ENCODE results near the gene POLR3B. TPM values are rescaled to one million over a fixed set of nuclear protein-coding genes. Genes with fewer than 3 reads are reported as not detected.

POLR3B gene
- total RNA-seq, 1 donor from 2014 or later = 9.6 TPM

- Mint-ChIP-seq H3K4me3 (ENCODE audit: unreplicated experiment) (no peak overlapping the region), H3K27ac (ENCODE audit: unreplicated experiment) (no peak overlapping the region)
Observed at GRCh38 chr12:106522708-106523107, 165.2 kb downstream of the POLR3B start.

GRCh38 chr12:106527356-106527755, 169.8 kb downstream of the POLR3B start:
- no peaks in the 10 kb centered on the region for H3K4me1 Mint-ChIP-seq (ENCODE audit: low read depth)
- H3K4me3 Mint-ChIP-seq (ENCODE audit: unreplicated experiment) = no peak overlapping the region
- no peak for DNase-seq (ENCODE audit: low spot score)
- peaks cover 3% of the 10 kb centered on the region for H3K27me3 Mint-ChIP-seq (ENCODE audit: low read depth)
- TF ChIP-seq CTCF (IDR thresholded peaks at IDR 0.05) = no peak
- H3K9me3 Mint-ChIP-seq (ENCODE audit: low read depth) = peaks cover 18% of the 10 kb centered on the region
- no peak overlapping the region for H3K27ac Mint-ChIP-seq (ENCODE audit: unreplicated experiment)
- H3K36me3 Mint-ChIP-seq (ENCODE audit: low read depth) = peaks cover 2% of the 10 kb centered on the region

More at GRCh38 chr12:106522708-106523107, 165.2 kb downstream of the POLR3B start:
- TF ChIP-seq CTCF (IDR thresholded peaks at IDR 0.05) = no peak
- Mint-ChIP-seq H3K4me1 (ENCODE audit: low read depth) (peaks cover 6% of the 10 kb centered on the region), H3K9me3 (ENCODE audit: low read depth) (no peaks in the 10 kb centered on the region), H3K36me3 (ENCODE audit: low read depth) (no peaks in the 10 kb centered on the region), H3K27me3 (ENCODE audit: low read depth) (no peaks in the 10 kb centered on the region)
- no peak for DNase-seq (ENCODE audit: low spot score)

GRCh38 chr12:106541201-106541600, 183.7 kb downstream of the POLR3B start:
- Mint-ChIP-seq H3K36me3 (ENCODE audit: low read depth) (no peaks in the 10 kb centered on the region), H3K27me3 (ENCODE audit: low read depth) (peaks cover 1% of the 10 kb centered on the region), H3K4me3 (ENCODE audit: unreplicated experiment) (no peak overlapping the region), H3K27ac (ENCODE audit: unreplicated experiment) (no peak overlapping the region), H3K9me3 (ENCODE audit: low read depth) (peaks cover 8% of the 10 kb centered on the region), H3K4me1 (ENCODE audit: low read depth) (no peaks in the 10 kb centered on the region)
- no peak for TF ChIP-seq CTCF (IDR thresholded peaks at IDR 0.05)
- no peak for DNase-seq (ENCODE audit: low spot score)

- H3K4me3 Mint-ChIP-seq (ENCODE audit: unreplicated experiment) = no peak overlapping the region
- H3K9me3 Mint-ChIP-seq (ENCODE audit: low read depth) = peaks cover 20% of the 10 kb centered on the region
- peaks cover 26% of the 10 kb centered on the region for H3K27me3 Mint-ChIP-seq (ENCODE audit: low read depth)
- H3K27ac Mint-ChIP-seq (ENCODE audit: unreplicated experiment) = no peak overlapping the region
- DNase-seq (ENCODE audit: low spot score) = no peak
- H3K4me1 Mint-ChIP-seq (ENCODE audit: low read depth) = no peaks in the 10 kb centered on the region
- TF ChIP-seq CTCF (IDR thresholded peaks at IDR 0.05) = no peak
- H3K36me3 Mint-ChIP-seq (ENCODE audit: low read depth) = peaks cover 4% of the 10 kb centered on the region
Observed at GRCh38 chr12:106551410-106551809, 193.9 kb downstream of the POLR3B start.

GRCh38 chr12:106552228-106552627, 194.7 kb downstream of the POLR3B start:
- Mint-ChIP-seq H3K36me3 (ENCODE audit: low read depth) (peaks cover 2% of the 10 kb centered on the region), H3K4me1 (ENCODE audit: low read depth) (no peaks in the 10 kb centered on the region), H3K27ac (ENCODE audit: unreplicated experiment) (no peak overlapping the region), H3K9me3 (ENCODE audit: low read depth) (peaks cover 18% of the 10 kb centered on the region), H3K4me3 (ENCODE audit: unreplicated experiment) (no peak overlapping the region), H3K27me3 (ENCODE audit: low read depth) (peaks cover 28% of the 10 kb centered on the region)
- no peak for TF ChIP-seq CTCF (IDR thresholded peaks at IDR 0.05)
- no peak for DNase-seq (ENCODE audit: low spot score)

Other genes starting within 250 kb of the POLR3B start
- 78.1 to 81.4 TPM (median 78.5 TPM) in 3 replicates for gene NUAK1, start 218.8 kb upstream of the POLR3B start, total RNA-seq
- 329 to 348 TPM (median 333 TPM) in 3 replicates for gene CKAP4, start 109.7 kb upstream of the POLR3B start, total RNA-seq
- gene TCP11L2, start 55.0 kb upstream of the POLR3B start, total RNA-seq = 16.4 to 31.2 TPM (median 29.5 TPM) in 3 replicates
- not detected in 3 replicates for gene RFX4, start 225.3 kb downstream of the POLR3B start, total RNA-seq

All from chondrocyte (in vitro differentiated cells).